ENCODE measurements around the gene TAX1BP1.

The TAX1BP1 gene

DNA sequence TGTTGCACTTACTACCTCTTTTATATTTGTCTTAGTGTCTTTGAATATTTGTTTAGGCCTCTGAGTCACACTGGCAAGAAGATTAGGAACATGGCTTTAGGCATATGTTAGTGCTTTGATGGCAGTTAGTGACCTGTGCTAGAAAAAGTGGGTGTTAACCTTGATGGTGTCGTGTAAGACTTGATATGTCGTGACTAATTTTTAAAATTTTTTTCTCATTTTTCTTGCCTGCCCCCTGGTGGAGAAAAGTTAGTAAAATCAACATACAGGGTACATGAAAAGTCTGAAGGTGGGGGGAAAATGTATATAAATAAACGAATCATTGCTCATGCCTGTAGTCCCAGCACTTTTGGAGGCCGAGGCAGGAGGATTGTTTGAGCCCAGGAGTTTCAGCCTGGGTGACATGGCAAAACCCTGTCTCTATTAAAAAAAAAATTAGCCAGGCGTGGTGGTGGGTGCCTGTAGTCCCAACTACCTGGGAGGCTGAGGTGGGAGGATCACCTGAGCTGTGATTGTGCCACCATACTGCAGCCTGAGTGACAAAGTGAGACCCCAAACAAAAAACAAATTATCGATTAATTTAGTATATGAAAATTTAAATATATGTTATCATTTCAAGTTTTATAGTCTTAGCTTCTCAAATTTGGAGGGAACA lies 44.6 kb downstream of the TAX1BP1 start:
- DNase-seq, result peak; percentile 87

DNA sequence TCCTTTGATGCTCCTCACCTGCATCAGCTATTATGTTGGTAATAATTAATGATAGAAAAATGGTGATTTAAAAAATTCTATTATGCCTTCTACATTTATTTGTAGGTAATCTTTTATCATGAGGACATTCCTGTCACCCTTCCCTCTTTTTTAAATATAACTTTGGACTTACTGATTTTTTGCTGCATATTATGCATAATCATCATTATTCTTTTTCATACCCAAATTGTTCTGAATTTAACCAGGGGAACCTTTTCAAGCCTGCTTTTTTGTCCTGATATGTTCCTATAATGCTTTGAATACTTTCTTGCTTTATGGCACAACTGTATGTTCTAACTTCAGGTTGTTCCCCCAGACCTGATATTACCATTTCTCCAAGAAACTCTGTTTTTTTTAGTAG lies 48.5 kb downstream of the TAX1BP1 start:
- no peak for DNase-seq

DNA sequence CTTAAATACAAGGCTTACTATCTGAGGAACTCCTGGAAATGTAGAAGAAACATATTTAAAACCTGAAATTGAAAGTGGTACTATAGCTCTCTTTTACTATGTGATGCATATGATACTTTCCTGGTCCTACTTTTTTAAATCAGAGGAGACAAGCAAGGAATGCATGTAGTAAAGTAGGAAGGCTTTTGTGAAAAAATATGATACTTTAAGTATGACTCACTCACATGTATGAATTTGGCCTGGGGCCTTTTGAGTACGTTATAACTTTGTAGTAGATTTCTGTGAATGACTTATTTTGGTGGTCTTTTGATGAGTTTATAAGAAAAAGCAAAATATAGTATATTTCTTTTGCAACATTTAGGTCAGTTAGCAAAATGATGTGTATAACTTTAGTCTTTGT lies 53.8 kb downstream of the TAX1BP1 start:
- no peak for DNase-seq

DNA sequence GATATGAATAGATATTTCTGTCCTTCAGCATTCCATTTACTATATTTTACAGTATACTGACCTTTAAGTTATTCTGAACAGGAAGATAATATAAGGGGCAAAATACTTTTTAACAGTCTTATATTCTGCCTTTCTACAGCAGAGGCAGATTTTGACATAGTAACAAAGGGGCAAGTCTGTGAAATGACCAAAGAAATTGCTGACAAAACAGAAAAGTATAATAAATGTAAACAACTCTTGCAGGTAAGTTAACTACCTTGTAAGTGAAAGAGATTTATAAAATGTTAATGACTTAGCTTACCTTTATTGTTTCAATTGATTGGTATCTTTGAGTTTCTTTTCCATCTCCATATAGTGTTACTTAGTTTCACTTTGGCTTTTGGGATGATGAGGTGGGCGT lies 56.0 kb downstream of the TAX1BP1 start:
- DNase-seq, result no peak

DNA sequence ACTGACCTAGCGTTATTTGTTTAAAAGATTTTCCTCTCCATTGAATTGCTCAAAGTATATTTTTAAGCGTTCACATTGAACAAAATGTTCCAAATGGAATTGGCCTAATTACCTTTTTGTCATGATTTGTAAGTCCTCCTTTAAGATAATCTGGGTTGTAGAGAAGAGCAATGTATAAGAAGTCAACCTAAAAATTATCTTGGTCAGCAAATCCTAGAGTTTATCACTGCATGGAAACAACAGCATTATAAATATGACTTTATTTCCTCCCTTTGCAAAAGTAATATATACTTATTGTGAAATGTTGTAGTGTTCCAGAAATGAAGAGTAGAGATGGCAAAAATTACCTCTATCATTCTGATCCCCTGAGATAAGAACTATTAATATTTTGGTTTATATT lies 59.2 kb downstream of the TAX1BP1 start:
- DNase-seq, result no peak

DNA sequence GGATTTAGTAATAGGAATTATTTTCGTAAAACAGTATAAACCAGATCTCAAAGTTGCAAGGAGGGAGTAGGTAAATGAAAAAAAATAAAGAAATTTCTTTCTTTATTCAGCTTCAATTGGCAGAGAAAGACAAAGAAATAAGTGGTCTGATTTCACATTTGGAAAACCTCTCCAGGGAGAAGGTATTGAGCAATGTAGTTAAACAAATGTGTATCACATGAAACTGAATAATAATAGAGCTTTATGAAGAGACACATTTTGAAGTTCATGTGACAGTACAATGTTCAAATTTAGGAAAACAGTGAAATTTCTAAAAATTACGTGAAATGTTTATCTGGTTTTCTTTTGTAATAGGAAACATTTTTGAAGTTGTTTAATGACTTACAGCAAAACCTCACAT lies 63.0 kb downstream of the TAX1BP1 start:
- DNase-seq, result no peak

DNA sequence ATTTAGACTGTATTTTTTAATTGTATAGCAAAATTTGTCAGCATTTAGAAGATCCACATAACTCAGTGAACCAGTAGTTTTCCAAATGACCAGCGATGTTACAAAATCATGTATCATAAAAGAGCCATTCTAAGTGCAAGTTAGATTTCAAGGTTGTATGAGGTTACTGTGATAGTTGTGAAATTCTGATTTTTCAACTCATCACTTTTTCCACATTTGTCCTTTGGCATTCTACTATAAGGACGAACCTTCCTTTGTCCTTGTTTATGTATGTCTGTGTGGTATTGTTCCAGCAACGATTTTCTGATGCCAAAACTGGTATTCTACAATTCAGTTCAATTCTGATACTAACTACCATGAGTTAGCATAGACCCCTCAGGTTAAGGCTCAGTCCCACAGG lies 64.2 kb downstream of the TAX1BP1 start:
- no peak for DNase-seq

DNA sequence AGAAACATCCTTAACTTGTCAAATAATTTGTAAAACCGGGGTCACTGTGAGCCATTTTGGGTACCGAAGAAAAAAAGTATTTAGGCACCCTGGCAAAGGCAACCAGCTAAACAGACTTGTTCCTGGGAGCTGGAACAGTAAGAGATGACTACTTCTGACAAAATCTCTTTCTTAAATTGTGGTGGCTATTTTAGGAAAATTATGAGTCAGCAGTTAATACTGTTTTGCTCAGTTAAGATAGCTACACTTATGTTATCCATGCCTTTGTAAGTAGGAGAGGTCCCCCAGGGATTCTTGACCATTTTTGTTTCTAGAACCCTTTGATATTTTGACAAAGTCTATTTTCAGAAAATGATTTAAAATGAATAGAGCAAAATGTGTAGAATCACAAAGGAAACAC lies 68.7 kb downstream of the TAX1BP1 start:
- DNase-seq, result no peak

DNA sequence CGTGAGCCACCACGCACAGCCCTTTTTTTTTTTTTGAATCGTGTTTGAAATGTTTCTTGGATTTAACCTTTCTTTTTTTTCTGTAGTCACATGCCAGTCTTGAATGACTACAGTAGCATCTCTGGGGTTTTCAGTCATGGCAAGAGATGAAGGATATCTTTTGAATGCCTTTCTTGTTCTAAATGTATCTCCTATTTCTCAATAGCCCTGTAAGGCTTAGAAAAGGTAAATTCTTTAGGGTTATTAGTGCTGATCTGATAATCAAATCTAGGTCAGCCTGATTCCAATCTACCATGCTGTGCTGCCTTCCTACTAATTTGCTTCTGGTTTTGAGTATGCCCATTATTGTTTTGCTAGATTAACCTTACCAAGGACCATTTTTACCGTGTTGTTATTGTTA lies 70.2 kb downstream of the TAX1BP1 start:
- DNase-seq, result no peak

DNA sequence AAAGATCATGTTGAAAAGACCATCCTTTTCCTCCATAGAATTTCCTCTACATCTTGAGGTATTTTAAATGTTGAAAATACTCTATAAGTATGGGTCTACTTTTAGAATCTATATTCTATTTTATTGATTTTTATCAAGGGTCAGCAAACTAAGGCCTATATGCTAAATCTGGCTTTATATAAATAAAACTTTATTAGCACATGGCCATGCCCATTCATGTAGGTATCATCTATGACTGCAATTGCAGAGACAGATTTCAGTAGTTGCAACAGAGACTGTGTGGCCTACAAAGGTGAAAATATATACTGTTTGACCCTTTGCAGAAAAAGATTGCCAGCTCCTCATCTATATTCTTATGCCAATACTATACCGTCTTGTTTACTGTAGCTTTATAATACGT lies 72.7 kb downstream of the TAX1BP1 start:
- DNase-seq, result no peak

DNA sequence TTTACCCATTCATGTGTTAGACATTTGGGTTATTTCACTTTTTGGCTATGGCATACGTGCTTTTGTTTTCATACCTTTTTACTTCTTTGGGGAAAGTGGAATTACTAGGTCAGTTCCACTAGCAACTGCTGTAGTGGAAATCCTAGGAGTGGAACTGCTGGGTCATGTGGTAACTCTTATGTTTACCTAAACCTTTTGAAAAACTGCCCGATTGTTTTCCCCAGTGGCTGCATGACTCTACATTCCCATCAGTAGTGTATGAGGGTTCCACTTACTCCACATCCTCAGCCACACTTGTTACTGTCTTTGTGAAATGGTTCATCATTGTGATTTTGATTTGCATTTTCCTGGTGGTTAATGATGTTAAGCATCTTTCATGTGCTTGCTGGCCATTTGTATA lies 82.3 kb downstream of the TAX1BP1 start:
- DNase-seq, result no peak

DNA sequence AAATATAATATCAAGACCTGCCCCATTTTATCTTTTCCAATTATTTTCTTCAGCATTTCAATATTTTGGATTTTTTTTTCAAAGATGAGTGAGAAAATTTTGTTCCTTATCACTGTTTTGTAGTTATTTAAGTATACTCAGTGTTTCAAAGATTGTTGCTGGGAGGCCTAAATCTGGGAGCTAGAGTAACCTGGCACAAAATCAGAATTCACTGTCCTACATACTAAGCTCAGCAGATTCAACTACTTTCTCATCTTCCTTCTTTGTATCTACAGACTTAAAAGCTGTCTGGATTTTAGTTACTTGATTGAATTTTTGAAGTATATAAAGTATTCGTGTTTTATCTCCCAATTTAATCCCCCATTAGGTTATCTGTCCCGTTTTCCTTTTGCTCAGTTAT lies 85.9 kb downstream of the TAX1BP1 start:
- no peak for DNase-seq

DNA sequence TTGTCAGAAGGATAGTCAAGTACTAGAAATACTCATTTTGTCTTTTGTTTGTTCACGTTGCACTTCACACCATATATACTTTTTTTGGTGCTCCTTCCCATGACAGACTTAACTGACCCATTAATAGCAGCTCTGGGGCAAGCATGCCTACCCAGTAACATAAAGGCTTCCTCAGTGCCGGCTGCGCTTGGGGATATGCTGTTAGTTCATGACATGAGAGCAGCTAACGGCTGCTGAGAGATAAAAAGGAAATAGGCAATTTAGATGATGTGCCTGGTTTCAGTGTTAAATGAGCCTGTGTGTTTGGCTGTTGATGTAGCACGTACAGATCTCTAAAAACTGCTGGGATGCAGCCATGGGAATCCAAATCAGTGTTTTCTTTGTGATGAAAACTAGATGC lies 86.4 kb downstream of the TAX1BP1 start:
- no peak for DNase-seq

DNA sequence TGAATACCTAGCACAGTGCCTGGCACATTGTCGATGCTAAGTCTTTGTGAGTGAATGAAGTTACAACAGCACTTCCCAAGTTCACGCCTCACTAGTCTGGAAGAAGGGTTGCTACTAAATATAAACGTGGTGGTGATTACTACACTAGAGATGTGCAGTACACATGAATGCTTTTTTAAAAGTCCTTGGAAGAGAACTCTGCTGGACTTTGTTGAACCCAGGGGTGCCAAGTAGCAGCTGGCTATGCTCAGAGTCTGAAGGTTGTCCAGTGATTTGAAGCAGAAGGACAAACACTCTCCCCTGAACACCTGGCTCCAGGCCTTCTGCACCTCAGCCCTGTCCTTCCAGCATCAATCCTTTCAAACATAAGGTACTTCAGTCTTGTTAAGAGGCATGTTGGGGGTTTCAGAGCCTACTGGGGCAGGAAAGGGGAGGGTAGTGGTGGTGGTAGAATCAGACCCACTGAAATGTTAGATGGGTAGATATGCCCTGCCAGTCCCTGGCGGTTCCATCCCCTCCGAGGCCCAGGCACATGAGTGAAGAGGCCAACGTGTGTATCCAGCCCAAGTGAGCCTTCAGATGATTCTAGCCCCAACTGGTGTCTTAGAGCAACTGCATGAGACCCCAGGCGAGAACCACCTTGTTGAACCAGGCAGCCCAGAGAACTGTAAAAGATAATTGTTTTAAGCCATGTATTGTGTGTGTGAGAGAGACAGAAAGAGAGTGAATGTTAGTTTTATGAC lies 94.4 kb downstream of the TAX1BP1 start:
- no peak for DNase-seq

DNA sequence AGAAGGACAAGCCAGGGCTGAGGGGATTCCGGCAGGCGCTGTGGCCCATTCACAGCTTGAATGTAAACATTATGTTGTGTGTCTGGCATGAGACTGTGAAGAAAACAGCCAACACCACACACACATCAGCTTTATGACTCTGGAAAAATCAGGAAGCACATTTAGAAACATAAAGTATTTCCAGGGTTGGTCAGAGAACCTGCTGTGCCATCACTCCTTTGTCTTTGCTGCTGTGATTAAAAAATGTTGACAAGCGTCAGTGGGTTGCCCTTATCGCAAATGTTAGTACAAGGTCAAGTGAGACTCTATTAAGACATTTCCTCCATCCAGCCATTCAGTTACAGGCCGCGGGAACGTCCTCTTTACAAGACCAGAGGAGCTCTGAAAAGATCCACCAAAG lies 95.4 kb downstream of the TAX1BP1 start:
- DNase-seq, result no peak

DNA sequence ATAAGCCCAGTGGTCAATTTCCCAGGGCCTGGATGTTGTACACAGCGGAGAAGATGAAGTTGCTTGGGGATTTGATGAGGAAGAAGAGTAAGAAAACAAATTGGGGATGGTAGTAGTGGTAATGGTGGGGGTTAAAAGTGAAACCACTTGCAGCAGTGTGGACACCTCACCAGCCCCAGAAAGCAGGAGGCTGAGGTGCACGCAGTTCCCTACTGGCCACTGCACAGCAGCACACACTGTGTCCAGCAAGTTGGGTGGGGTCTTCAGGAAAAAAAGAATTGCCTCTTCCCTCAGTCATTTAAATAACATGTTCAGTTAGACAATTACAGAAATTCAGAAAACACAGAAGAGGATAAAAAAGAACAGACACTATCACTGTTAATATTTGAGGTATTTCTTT lies 96.6 kb downstream of the TAX1BP1 start:
- DNase-seq, result no peak

DNA sequence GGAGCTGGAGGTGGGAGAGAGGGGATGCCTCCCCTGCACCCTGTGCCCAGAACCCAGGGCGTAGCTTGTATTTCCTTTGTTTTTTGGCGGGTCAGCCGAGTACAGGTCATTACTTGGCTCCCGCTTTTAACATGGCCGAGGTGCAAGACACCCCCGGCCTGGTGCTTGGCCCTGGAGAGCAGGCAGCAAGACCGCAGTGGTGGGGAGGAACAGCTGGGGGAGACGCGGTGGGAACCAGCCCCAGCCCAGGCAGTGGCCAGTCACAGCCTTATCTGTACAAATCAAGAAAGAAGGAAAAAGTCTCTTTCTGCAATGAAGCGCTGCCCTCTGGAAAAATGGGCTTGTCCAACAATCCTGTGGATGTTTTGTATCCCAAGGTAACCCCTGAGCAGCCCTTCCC lies 99.1 kb downstream of the TAX1BP1 start:
- DNase-seq, result no peak

DNA sequence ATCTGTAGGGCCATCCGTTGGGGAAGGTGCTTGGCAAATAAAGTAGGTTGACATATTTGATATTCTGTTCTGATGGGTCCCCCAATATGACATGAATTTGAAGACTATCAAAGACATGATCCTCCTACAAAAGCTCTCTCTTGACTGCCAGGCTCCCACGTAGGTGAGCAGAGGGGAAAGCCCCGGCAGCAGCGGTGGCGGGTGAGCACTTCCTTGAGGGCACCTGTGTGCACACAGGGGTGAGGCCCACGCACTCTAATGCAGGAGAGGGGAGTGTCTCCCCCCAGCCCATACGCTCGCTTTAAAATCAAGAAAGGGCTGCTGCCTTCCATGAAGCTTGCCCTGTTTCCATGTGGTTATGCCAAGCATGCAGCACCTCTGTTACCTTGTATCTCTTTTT lies 100.4 kb downstream of the TAX1BP1 start:
- DNase-seq, result no peak

DNA sequence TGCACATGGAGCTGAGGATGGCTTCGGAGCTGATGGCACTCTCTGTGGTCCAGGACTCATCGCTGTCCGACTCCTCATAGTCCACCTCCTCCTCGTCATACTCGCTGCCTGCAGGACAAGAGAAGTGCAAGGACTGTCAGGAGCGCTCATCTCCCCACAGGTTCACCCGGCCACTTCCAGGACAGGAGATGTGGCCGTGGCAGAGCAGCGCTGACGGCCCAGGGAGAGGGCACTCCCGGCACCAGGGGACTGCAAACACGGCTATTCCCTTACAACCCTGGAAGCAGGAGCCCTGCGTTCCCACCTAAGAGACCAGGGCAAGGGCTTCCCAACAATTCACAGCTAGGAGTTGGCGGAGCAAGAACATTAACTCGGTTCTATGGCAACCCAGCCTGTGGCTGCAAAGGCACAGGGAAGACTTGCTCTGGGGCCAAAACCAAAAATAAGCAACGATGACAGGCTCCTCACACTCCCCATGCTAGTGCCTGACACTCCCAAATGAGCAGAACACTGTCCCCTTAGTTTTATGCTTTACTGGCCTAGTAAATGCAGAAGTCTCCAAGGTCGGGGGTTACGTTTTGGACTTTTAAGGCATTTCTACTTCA lies 100.9 kb downstream of the TAX1BP1 start:
- DNase-seq, result no peak

DNA sequence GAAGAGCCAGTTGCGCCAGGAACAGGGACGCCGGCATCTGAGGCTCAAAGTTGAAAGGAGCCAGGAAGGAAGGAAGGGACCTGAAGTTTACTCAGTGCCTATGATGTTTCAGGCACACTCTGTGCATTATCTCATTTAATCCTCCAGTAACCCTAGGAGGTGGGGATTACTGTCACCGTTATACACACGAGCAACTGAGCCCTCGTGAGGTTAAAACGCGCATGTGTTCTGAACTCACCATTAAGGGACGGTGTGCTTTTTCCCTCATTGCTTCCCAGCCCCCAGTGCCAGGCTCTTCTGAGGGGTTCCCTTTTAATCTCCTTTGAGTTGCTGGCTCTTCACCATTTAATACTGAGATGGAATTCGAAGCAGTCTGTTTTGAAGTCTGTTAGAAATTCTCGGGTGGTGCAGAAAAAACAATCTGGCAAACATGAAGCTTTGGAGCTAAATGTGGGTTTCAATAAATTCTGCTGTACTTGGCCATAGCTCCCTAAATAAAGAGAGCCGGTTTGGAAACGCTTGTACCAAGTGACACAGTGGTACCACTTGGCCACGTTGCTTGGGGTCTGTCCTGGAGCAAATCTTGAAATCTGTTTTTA lies 102.2 kb downstream of the TAX1BP1 start:
- DNase-seq, result no peak

DNA sequence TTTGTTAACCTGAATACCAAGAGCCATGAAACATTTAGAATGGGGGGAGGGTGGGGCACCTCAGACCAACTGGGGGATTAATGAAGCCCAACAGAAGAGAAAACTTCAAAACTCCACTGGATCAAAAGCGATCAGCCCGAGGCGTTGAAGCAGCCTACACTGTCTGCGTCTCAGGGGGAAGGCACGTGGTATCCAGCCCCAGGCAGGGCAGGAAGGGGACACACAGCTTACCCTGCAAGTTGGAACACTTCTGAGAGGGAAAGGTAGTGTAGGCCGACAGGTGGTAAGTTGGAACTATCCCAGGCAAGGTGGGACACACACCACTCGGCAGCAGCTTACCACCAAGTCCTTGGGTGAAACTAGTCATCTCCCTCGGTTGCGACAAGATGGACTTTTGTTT lies 102.9 kb downstream of the TAX1BP1 start:
- no peak for DNase-seq

DNA sequence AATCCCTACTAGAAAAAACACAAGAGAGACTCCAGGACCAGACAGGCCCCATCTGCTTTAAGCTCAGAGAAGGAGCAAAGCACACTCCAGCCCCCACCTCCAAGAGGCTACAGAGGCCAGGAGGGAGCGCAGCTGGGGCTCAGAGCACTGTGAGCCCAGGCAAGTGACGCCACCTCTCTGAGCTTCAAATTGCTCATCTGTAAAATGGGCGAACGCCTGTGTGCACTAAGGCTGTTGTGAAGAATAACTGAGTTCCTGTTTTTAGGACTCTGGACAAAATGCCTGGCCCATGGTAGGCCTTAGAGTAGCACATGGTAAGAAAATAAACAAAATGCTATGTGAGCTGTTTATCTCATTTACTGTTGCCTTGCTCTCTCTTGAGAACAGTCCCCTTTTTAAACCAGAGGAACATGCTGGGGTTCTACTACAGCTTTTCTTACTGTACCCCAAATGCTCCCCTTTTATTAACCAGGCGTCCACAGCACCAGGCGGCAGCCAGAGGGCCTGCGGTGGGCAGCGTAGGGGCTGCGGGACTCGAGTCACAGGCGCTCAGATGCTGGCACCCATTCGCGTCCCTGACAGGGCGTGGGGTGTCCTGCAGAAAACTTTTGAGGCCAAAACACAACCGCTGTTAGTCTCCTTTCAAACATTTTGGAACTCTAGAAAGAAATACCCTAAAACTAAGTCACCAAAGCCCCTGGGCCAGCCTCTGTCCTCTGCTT lies 103.8 kb downstream of the TAX1BP1 start:
- no peak for DNase-seq

DNA sequence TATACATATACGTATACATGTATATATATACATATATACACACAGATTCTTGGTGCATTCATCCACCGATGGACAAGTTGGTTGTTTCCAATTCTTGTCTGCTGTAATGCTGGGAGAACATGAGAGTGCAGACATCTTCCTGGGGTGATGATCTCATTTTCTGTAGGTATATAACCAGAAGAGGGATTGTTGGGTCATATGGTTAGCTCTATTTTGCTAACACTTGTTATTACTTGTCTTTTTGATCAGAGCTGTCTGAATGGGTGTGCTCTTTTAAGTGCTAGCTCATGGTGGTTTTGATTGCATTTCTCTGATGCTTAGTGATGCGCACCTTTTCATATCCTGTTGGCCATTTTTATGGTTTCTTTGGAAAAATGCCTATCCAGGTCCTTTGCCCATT lies 106.4 kb downstream of the TAX1BP1 start:
- DNase-seq, result no peak

DNA sequence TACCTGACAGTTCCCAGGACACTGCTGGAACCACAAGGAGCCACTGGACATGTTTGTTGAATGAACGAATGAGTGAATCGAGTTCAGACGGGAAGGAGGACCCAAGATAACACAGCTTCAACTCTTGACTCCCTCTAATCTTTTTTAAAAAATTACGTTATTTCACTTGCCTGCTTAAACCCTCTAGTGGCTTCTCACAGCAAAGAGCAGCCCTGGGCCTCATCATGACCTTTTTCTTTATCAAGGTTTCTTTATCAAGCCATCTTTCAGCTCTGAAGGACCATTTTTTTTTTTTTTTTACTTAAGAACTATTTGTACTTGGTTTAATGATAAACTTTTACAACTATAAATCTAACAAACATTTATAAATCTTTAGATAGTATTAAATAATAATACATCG lies 110.6 kb downstream of the TAX1BP1 start:
- no peak for DNase-seq
